DMS 273 (cell line): ENCODE data around the gene FAM186B.

Experiments used
- DNase-seq: peaks from one replicate; lab custom pipeline; 2025; ENCODE audit not compliant: unreplicated experiment; lab: John Stamatoyannopoulos, UW

Gene FAM186B

DNA sequence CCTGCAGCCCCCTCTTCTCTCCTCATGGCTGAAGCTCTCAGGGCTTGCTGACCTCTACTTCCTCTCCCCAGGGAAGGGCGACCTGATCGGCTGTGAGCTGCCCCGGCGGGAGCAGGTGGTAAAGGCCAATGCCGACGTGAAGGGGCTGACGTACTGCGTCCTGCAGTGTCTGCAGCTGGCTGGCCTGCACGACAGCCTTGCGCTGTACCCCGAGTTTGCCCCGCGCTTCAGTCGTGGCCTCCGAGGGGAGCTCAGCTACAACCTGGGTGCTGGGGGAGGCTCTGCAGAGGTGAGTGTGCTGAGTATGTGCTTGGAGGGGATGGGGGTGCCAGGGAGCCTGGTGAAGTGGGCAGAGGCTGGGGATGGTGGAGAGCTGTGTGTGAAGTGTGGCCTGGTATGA, 51.2 kb downstream of the FAM186B start:
- no peak for DNase-seq

DNA sequence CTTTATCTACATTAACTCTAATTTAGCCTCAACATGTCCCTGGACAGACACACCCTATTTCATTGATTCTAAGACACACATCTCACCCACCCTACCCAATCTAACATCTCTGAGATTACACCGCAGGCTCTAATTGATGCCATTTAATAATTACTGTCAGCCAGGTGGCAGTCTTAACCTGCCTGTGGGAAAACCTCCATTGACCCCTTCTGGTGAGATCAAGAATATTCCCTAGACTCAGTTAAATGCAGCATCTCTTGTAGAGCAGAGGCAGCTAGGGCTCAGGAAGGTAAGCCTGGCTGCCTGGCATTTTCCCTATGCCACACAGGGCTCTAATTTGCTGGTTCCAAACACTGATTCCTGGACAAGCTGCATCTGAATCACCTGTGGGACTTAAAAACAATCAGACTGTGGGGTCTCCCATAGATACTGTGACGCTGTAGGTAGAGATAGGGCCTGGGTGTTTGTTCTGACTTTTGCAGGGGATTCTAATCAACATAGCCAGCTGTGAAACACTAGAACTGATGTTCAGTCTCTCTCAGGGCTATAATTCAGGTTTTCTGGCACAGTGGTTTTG, 51.8 kb downstream of the FAM186B start:
- peak; percentile 73 for DNase-seq

DNA sequence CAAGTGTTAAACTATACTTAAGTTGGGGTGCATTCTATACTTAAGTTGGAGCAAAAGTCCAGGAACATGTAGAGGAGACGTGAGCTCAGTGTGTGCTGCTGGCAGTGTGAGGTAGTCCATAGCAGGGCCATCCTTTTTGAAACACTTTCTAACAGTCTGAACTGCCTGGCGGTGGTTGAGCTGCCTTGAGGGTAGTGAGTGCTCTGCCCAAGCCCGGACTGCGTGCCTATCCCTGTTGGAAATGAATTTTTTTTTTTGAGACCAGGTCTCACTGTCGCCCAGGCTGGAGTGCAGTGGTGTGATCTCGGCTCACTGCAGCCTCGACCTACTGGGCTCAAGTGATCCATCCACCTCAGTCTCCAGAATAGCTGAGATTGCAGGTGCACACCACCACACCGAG, 52.5 kb downstream of the FAM186B start:
- no peak for DNase-seq

DNA sequence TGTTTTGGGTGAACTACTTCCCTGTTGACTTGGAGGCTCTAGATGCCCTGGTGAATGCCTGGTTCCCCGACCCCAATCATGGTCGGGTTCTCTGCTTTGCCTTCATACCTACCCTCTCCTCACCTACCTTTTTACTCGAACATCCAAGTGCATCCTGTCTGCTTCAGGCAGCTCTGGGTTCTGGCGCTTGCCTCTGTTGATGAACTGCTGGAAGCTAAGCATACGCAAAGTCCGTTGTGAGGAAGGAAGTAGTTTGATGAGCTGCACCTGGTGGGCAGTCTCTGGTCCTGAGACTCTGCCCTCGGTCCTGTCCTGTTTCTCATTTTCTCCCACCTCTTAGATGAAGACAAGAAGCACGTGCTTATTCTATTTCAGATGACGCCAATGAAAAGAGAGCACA, 53.0 kb downstream of the FAM186B start:
- DNase-seq, result no peak

DNA sequence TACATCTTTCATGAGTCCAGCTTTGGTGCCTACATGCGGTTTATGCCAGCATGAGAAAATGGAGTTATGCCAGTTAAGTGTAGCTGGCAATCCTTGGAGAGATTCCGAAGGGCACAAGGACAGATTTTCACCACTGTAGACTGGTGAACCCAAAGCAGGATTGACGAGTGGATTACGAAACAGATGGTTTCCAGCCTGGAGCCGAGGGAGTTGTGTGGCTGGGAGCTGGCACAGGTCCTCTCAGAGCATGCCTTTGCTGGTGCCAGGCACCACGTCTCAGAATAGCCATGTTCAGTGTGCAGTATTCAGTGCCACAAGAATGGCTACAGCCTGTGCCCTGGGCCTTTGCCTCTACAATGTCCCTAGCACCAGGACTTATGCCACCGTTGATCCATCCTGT, 53.4 kb downstream of the FAM186B start:
- peak; percentile 56 for DNase-seq

DNA sequence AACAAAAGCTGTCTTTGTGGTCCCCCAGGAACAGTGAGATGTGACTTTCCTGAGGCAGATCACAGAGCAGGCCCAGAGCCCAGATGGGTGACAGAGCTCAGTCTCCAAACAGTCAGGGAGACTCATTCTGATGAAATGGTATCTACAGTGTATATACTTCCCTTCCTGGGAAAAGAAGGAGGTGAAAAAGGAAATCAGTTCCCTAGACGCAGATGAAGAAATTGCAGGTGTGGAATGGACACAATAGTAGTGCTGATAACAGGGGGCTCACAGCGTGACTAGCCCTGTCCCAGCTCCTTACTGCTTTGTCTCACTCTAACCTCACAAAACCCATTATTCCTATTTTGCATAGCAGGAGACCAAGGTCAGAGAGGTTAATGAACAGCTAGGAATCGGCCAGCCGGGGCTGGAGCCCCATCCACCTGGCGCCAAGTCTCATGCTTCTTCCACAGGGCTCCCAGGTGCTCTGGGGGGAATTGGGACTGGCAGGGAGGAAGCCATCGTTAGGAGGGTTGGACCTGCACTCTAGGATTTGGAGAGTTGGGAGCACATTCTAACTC, 54.7 kb downstream of the FAM186B start:
- DNase-seq, result no peak

DNA sequence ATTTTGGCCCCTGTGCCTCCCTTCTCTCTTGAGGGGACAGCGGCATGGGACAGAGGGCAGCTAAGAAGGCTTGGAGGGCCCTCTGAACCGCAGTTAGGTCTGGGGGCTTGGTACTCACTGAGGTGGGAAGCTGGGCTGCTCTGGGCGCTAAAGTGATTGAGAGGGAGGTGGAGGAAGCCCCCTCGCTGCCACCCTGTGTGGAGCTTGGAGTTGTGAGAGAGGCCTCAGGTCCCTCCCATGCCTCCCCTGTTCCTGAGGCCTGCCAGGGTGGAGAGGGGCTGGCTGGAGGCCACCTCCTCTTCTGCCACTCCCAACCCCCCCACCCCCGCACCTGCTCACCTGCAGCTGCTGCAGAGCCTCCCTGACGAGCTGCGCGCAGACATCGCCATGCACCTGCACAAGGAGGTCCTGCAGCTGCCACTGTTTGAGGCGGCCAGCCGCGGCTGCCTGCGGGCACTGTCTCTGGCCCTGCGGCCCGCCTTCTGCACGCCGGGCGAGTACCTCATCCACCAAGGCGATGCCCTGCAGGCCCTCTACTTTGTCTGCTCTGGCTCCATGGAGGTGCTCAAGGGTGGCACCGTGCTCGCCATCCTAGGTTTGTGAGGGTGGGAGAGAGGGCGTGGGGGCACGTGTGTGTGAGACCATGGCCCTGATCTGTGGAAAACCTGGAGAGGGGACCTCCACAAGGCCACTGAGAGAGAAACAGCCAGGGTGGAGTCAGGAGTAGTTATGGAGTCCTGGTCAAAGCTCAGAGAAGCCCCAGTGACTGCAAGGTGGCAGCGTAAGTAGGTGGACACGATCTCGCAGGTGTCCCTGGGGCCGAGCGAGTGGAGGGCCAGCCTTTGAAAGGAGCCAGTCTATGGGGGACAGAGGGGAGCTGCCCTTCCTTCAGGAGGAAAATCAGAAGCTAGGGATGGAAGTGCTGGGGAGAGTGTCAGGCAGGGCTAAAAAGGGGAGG, 55.4 kb downstream of the FAM186B start:
- DNase-seq, result no peak

DNA sequence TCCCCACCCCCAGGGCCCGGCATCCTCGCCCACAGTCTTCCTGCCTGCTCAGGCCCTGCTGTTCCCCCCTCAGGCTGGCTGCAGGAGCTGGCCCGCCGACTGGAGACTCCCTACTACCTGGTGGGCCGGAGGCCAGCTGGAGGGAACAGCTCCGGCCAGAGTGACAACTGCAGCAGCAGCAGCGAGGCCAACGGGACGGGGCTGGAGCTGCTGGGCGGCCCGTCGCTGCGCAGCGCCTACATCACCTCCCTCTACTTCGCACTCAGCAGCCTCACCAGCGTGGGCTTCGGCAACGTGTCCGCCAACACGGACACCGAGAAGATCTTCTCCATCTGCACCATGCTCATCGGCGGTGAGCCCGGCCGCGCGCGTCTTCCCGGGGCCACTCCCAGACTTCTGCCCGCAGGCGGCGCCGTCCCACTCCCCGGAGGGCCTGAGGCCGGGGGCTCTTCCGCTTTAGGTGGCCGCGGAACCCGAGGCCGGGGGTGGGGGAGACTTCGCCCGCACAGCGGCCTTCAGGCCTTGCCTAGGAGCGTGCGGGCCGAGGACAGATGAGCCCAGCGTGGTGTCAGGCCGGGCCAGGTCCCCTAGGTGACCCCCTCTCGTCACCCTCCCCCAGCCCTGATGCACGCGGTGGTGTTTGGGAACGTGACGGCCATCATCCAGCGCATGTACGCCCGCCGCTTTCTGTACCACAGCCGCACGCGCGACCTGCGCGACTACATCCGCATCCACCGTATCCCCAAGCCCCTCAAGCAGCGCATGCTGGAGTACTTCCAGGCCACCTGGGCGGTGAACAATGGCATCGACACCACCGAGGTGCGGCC, 56.4 kb downstream of the FAM186B start:
- DNase-seq, result no peak

DNA sequence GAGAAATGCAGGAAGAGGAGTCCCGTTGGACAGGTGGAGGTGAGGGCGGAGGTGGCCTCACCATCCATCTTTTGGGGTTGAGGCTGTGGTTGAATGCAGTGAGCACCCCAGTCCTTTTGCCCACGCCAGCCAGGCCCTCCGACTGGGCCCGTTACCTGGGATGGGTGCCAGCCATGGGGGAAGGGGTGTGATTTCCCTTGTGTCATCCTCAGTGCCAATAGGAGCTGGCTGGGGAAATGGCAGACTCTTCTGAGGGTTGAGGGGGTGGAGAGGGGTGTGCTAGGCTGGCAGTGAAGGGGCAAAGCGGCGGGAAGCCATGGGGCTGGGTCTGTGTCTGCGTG, 57.0 kb downstream of the FAM186B start:
- DNase-seq, result no peak

DNA sequence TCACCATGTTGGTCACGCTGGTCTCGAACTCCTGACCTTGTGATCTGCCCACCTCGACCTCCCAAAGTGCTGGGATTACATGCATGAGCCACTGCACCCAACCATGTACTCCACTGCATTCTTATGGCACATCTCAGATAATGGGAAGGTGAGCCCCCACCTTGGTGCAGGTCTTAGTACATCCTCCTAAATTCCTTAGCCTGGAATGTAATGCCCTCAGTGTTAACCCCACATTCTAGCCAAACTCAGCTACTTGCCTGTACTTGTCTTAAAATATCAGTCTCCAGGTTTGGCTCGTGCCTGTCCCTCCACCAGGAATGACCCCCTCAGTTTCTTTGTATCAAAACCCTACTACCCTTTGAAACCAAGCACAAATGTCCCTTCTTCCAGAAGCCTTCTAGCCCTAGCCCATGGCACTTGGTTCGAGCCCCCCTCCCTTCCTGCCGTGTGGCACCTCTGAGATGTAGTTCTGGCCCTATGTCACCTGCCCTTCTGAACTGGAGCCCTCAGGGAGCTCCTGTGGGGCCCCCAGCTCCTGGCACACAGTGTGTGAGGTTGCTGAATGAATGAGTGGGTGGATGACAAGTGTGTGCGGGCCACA, 58.2 kb downstream of the FAM186B start:
- DNase-seq, result no peak

DNA sequence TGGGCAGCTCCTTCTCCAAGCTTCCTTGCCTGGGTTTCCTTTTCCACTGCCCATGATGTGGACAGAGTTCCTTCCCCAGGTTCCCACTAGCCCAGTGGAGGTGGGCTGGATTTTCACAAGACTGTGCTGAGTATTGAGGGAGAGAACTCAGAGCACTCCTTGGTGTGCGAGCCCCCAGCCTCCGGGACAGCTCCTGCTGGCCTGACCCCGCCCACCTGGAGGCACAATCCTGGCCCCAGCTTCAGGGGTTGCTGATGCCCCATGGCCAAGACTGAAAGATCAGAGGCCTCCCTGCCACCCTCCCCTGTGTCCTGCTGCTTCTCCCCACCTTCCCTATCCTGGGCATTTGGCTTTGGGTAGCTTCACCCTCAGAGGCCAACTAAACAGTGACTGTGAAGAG, 59.0 kb downstream of the FAM186B start:
- DNase-seq, result no peak

DNA sequence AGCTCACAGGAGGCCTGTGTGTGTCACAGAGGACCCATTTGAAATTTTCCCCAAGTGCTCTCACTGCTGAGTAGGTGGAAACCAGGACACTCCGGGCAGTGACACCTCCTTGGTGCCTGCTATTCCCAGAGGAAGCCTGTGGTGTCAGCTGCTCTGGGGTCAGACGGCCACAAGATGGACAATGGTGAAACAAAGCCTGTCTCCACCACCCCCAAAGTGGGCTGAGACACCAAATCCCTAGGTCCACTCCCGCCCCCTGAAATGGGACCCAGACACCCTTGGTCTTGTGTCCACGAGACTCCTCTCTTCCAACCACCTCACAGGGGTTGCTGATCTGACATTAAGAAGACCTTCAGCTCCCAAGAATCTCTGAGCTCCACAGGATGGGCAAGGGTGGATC, 59.6 kb downstream of the FAM186B start:
- no peak for DNase-seq

DNA sequence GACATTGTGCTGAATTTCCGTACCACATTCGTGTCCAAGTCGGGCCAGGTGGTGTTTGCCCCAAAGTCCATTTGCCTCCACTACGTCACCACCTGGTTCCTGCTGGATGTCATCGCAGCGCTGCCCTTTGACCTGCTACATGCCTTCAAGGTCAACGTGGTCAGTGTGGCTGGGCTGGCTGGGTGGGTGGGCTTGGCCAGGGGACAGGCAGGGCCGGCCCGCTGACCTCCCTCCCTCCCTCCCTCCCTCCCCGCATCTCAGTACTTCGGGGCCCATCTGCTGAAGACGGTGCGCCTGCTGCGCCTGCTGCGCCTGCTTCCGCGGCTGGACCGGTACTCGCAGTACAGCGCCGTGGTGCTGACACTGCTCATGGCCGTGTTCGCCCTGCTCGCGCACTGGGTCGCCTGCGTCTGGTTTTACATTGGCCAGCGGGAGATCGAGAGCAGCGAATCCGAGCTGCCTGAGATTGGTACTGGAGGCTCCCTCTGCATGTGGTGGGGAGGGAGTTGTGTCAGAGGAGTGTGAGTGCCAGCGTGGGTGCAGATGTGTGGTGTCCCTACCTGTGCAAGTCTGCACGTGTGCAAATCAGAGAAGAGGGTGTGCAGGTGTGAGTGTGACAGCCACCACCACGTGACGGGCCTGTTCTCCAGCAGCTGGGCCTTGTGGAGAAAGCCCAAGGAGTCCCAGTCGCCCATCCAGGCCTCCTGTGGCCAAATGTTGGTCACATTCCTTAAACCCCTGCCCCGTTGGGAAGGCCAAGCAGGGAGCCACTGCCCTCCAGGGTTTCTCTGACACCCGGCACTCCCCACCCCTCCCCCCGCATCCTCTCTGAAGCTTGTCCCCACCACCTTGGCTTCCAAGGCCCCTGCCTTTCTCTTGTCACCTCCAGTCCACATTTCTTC, 61.3 kb downstream of the FAM186B start:
- DNase-seq, result no peak

DNA sequence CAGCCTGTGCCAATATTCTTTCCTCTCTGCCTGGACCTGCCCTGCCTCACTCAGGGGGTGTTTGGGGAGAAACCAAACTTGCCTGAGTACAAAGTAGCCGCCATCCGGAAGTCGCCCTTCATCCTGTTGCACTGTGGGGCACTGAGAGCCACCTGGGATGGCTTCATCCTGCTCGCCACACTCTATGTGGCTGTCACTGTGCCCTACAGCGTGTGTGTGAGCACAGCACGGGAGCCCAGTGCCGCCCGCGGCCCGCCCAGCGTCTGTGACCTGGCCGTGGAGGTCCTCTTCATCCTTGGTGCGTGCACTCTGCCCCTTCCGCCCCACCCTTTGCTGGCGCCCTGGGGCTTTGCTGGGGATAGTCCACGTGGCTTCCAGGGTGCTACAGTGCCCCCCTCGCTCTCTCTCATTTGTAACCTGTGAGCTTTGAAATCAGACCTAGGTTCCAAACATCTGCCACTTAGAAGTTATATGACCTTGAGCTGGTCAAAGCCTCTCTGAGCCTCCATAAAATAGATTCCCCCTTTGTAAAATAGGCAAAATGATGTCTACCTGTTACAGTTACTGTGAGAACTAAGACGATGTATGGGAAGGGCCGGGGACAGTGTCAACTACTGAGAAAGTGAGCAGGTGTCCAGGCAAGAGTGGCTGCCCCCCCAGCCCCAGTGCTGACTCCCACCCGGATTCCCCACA, 62.1 kb downstream of the FAM186B start:
- DNase-seq, result no peak

DNA sequence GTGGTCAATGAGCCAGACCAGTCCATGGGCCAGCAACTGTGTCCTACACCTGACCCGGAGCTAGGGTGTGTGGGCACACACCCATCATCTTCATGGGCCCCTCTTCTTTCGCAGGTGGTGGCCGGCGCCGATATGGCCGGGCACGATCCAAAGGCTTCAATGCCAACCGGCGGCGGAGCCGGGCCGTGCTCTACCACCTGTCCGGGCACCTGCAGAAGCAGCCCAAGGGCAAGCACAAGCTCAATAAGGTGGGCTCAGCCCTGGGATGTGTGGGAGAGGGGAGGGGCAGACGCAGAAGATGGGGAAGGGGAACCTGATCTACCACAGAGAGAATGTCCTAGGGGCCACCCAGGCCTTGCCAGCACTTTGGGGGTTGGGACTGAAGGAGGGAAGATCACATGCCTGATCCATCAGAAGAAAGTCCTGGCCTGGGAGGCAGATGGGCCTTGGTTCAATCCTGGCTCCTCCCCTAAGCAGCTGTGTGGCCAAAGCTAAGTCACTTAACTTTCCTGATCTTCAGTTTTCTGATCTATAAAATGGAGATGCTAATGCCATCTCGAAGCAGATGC, 62.8 kb downstream of the FAM186B start:
- DNase-seq, result peak; percentile 14

DNA sequence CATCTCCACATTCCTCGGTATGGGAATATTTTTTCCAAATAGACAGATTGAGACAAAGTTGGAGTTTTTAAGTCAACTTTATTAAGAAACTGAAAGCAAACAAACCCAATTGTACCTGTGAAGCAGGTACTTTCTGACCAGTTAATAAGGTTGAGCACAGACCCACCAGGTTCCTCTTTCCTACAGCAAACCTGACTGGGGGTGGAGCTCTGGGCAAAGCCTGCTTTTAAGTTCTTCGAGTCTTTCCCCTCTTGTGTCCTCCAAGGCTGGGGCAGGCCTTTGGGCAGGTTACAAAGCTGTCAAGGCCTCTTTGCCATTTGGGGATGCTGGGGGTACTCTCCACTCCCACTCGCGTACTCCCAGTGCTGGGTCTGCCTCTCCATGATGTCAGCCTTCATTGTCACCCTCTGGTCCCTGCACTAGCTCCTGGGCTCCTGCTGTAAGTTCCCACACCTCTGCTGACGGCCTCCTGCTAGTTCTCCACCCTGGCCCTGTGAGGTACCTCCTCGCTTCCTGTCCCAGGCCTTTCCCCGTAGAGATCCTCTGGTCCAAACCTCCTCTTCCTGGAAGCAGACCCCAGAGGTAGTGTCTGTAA, 63.4 kb downstream of the FAM186B start:
- DNase-seq, result no peak

DNA sequence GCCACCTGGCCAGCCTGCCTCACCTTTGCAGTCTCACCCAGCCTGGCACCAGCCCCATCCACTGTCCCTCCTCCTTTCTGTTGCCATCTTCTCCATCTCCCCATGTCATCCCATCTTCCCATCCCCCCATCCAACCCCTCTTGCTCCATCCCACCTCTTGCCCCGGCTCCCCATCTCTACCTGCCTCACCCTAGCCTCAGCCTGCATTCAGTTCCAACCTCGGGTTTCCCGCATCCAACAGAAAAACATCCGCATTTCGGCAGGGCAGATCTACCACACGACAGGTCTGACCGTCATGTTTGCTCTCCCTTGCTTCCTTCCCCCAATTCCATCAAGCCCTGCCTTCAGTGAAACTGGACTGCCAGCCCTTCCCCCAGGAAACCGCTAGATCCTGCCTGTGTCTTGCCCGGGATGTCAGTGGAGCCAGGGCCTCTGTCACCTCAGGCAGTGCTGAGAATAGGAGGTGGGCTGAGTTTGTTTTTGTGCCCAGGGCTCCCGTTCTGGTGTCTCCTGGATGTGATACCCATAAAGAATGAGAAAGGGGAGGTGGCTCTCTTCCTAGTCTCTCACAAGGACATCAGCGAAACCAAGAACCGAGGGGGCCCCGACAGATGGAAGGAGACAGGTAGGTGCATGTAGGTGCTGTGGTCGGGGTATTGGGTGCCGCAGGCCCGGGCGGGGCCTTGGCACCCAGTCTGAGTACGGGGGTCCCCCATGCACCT, 64.1 kb downstream of the FAM186B start:
- no peak for DNase-seq
